Activated CD8-positive, alpha-beta memory T cell treated with anti-CD3 and anti-CD28 coated beads for 24 hours (primary cell): ENCODE measurements around the gene C17orf78.
"Not testable (repeated sequence)": the region's sequence is repeated elsewhere in the genome, so short reads cannot be mapped to it uniquely, and the experiment has no call there.

Source experiments
- DNase-seq: peaks from one replicate; pipeline ENCODE4 v3.0.0-alpha.2; 2020

The C17orf78 gene

DNA sequence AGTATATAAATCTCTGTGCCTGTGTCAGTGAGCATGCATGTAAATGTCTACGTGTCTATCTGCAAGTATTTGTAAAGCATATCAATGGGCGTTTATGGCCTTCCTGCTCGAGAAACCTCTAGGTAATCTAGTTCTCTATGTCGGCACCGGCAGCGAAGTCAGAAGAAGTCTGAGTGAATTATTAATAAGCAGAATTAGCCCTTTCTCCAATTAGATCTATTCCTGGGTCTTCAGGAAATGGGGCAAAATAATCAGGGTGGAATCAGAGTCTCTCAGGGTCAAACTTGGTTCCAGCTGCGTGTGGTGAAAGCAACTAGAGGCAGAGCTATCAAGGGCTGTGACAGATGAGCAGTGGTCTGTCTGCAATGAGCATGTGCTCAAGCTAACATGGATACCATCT lies at the start of gene C17orf78:
C17orf78 (plus strand) TSS at position 280 of the 400 bp plus-strand sequence; CDS start at position 388, 108 bp downstream.
- no peak for DNase-seq

DNA sequence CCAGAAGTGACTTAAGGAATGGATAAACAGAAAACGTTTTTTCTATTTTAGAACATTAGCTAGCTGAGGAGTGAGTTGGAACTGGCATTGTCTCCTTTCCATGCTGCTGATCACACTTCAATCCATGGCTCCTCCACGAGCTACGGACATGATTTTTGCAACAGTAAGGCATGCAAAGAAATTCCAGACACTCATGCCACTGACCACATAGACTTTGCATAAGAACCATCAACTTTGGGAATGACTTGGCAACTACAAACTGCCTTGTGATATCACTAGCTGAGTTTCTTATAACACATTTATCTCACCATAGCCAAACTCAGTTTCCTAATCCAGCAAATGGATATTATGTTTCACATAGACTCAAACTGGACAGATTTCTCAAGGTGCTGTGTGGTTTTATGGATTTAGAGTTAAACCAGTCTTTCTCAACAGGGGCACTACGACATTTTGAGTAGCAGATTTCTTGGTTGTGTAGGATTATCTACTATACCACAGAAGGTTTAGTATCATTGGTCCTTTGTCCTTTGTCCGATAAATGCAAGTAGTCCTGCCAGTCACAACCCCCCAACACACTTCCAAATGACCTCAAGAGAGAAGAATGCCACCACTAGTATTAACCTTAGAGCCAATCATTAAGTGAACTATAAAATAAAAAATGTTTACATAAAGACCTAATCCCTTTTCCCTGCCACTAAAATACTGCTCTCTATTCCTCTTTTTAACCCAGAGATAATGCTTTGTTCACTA lies 48.3 kb upstream of the C17orf78 start:
- DNase-seq = no peak

DNA sequence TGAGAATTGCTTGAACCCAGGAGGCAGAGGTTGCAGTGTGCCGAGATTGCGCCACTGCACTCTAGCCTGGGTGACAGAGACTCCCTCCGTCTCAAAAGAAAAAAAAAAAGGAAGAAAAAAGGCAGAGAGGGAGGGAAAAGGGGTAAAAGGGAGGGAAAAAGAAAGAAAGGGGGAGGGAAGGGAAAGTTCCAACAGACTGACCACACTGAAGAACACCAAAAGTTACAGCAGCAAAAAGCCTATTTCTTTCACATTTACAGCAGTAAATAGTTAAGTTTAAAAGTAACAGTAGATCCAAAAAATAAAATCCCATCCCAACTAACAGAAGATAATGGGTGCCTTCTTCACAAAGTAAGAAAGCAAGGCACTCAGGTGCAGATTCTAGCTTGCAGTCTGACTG lies 36.9 kb upstream of the C17orf78 start:
- no peak for DNase-seq

DNA sequence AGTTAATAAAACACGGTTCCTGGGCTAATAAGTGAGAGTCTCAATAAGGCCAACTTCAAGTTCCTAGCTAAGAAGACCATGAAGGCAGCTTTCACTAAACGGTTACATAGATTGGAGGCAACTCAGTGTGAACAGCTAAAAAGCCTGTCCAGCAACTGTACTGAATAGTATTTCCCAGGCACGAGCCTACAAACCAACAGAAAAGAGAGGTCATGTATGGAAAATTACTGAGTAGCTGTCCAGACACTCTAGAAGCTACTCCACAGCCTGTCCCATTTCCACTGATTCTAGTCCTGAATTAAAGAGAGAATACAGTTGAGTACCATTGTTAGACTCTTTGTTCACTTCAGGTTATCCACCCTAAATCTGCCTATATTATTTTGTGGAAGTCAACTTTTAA lies 36.5 kb upstream of the C17orf78 start:
- no peak for DNase-seq

DNA sequence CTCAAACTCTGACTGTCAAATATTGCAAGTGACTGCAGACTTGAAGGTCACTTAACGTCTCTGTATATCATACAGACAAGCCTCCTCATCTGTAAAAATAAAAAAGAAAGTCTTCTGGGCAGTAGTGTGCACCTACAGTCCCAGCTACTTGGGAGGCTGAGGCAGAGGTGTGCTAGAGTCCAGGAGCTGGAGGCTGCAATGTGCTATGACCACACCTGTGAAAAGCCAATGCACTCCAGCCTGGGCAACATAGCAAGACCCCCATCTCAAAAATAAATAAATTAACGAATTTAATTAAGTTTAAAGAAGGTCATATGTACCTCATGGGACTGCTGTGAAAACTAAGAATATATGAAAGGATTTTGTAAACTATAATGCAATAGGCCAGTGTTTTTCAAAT lies 35.0 kb upstream of the C17orf78 start:
- no peak for DNase-seq

DNA sequence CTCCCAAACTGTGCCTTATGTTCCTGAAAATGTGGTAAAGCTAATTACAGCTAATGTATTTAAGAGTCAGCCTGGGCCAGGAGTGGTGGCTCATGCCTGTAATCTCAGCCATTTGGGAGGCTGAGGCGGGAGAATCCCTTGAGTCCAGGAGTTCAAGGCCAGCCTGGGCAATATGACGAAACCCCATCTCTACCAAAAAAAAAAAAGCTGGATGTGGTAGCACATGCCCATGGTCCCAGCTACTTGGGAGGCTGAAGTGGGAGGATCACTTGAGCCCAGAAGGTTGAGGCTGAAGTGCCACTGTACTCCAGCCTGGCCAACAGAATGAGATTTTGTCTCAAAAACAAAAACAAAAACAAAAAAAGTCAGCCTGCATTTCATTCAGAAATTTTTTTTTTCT lies 33.2 kb upstream of the C17orf78 start:
- DNase-seq = no peak

DNA sequence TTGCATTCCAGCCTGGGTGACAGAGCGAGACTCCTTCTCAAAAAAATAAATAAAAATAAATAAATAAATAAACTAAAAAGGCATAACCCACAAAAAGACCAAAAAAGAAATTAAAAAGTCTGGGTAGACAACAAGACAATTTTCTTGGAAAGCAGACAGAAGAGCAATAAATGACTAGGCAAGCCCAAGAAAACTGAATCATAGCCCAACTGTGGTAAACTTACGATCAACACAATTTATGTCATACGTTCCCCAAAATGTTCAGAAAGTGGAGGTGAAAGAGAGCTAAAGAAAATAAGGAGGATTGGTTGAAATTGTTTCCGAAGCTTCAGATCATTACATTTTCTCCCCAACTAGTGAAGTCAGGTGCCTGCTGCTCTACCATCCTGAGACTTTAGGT lies 31.3 kb upstream of the C17orf78 start:
- DNase-seq = no peak

DNA sequence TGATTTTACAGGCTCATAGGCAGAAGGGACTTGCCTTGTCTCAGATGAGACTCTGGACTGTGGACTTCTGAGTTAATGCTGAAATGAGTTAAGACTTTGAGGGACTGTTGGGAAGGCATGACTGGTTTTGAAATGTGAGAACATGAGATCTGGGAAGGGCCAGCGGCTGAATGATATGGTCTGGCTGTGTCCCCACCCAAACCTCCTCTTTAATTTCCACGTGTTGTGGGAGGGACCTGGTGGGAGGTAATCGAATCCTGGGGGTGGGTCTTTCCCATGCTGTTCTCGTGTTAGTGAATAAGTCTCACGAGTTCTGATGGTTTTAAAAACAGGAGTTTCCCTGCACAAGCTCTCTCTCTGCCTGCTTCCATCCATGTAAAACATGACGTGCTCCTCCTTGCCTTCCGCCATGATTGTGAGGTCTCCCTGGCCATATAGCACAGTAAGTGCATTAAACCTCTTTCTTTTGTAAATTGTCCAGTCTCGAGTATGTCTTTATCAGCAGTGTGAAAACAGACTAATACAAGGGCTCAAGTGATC lies 28.9 kb upstream of the C17orf78 start:
- DNase-seq = not testable (repeated sequence)

DNA sequence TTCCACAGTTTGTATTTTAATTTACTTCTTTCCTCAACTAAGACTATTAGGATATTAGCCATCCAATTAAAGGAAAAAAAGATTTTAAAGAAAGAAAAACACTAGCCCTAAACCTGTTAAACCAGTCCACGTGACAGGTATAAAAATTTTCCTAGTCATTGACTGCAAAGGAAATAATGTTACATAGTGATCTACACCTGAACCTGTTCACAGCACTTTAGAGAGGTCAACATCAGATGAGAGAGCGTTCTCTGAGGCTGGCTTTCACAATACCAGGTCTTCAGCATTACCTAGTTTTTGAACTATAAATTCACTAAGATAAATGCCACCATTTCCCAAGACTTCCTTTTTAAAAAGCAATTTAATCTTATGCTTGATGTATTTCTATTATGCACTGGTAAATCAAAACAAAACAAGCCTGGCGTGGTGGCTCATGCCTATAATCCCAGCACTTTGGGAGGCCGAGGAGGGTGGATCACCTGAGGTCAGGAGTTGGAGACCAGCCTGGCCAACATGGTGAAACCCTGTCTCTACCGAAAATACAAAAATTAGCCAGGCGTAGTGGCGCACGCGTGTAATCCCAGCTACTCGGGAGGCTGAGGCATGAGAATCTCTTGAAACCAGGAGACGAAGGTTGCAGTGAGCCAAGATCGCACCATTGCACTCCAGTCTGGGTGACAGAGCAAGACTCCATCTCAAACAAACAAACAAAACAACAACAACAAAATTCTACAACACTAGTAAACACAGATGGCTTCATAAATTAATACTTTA lies 18.8 kb upstream of the C17orf78 start:
- DNase-seq = not testable (repeated sequence)

DNA sequence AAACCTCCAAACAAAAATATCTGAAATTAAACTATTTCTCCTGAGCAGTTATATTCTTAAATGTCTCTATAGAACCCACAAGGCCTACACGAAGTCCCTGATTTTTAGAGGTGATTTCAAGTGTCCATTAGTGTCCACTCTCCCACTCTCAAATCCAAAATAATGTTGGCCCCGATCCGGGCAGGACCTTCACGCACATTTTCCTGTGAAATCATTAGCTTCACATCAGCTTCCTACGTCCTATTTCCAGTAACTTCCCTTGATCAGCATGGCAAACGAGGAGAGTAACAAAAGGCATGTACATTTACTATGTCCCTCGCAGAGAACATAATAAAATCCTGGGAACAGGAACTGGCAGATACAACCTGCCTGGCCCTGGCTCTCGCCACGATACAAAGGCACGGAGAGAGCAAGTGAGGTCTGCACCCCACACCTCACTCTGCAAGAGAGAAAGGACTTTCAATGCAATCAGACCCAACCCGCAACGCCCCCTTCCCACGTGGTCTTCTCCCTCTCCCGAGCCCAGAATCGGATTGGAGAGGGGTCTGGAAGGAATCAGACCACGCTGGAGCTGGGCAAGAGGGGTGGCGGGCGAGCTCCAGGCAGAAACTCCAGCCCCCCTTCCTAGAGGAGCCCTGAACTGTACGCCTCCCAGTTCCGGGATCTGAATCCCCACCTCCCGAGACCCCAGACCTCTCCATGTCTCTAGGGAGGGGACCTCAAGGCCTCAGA lies 17.5 kb upstream of the C17orf78 start:
- DNase-seq = peak; percentile 76

DNA sequence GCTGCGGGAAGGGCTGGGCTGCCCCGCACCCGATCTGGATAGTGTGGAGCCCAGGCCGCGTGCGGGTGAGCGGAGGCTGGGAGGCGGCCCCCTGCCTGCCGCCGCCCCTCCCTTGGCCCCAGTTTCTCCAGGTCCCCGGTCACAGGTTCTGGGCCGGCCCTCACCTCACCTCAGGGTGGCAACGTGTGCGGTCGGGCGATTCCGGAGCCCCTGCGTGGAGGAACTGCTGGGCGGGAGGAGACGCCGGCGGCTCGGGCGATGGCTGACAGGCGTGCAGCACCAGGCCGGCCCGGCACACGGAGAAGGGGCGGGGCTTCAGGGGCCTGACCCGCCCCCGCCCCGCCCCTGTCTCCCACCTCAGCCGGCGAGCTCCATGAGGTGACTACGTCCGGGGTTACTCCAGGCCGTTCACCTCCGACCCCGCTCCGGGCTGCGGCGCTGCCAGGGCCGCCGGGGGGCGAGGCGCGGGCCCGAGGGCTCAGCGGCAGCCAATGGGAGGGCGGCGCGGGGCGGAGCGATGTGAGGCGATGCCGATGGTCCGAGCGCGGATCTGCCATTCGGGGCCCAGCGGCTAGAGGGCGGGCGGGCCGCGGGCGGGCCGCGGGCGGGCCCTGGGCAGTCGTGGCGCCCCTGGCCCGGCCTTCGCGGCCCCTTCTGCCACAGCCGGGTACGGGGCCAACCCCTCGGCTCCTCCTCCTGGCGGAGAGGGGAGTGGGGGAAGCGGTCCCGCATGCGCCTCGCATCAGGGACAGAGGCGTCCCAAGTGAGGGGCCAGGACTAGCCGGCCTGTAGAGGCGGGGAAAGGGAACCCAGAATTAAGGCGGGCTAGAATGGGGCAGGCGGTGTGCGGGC lies 16.7 kb upstream of the C17orf78 start:
- DNase-seq = peak; percentile 95

DNA sequence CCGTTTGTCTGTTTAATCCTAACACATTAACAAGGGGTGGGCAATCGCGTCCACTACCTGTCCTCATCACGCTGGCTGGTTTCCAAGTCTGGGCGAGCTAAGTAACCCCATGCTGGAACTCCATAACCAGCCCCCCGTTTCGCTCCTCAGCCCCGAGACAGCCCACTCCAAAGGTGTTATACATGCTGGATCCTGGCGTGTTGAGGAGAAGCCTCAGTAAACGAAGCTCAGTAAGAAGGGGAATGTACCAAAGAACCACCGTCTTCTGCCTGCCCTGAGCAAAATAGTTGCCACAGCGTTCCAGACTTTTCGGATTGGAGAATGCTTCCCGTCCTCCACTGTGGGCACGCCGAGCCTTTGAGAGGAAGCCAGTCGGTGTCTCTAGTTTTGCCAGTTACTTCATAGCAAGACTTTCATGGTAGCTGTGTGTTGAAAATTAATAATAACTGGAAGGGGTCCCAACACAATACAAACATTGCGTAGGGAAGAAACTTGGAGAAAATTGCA lies 16.1 kb upstream of the C17orf78 start:
- DNase-seq = no peak

DNA sequence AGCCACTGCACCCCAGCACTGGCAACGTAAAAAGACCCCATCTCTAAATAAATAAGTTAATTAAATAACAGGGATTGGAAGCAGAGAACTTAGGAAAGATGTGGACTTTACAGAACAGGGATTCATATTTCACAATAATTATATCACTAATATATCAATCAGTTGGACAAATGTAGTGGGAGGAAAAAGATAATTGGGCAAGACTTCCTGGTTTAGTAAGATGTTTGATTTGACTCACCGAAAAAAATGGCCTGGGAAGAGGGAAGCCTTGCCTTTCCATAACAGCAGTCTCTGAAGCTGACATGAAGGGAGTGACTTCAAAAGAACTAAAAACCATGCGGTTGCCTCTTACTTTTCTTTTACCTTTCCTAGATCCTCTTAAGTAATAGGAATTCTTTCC lies 15.2 kb upstream of the C17orf78 start:
- DNase-seq = no peak

DNA sequence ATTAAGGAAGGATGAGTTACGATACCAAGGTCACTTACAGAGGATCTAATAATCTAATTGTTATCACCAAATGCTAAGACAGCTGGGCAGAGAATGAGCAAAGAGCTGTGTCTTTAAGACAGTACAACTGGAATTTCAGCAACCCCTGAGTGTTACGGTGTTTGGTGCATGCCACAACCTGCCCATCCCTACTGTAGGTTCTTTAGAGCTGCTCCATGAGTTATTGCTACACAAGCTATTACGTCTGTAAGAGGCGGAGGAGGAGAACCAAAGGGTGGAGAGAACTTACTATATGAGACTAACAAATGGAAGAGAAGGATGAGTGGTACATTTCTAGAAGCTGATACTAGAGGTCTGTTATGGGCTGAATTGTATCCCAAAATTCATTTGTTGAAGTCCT lies 14.2 kb upstream of the C17orf78 start:
- DNase-seq = no peak

DNA sequence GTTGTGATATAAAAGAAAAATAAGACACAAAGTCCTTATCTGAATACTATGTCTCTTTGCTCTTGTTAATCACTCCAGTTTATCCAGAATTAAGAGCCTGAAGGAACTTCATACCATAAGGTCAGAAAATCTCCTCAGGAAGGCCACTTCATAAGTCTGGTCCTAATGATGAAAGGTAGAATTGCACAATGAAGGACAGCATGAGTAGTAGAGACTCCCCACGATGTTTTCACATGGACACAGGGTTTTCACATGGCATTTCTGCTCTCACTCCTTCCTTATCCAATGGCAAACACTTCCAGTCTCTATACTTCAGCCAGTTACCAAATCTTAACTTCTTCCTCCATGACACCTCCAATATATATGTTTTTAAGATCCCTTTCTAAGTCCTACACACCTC lies 10.2 kb upstream of the C17orf78 start:
- DNase-seq = no peak

DNA sequence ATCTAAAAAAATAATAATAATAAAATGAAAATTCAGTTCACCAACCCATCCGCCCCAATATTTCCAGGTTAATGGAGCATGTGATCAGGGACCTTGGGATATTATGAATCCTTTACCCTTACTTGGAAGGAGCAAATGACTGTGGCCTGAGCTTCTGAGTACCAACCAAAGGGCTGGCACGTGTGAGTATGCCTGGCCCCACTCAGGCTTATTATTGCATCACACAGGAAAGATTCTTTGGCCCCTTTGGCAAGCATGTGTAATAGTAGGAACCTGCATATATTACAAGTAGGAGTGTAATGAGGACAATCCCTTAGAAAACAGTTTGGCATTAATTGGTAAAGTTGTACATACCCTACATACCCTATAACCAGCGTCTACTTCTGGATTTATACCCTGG lies 7.2 kb upstream of the C17orf78 start:
- DNase-seq = no peak

DNA sequence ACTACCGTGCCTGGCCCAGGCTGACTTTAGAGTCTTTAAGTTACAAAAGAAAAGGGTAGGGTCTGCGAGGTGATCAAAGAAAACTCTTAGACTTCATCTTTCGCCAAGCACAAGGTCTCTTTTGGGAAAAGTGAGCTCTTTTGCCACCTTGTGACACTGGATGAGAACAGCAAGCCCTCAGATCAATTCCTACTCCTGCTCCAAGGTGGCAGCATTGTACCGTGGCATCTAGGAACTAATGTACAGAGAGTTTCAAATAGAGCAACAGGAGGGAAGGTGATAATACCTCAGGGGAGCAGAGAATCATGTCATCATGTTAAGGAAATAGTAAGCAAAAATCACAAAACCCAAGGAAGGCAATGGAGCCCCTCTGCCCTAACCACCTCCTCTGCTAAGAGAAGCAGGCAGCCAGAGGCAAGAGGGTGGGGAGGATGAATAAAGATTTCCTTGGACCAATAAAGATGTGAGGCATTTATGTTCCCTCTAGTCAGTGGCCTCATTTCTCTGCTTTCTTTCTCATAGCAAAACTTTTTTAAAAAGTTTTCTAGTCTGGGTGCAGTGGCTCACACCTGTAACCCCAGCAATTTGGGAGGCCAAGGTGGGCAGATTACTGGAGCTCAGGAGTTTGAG lies 2.1 kb upstream of the C17orf78 start:
- DNase-seq = peak; percentile 77

DNA sequence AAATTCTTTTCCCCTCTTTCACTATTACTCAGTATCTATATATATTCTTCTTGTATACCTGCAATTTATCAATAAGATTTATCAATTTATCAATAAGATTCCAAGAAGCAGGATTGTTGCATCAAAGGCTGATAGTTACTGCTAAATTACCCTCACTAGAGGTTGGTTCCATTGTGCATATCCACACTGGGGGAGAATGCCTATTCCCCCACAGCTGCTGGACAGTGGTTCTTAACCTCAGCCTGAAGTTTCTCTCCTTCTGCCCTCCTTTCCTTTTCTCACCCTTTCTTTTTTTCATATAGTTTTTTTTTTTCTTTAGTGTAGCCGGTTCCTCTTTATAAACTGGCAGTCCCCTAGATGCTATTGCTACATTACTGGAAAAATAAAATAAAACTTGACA lies 6.3 kb downstream of the C17orf78 start:
- no peak for DNase-seq

DNA sequence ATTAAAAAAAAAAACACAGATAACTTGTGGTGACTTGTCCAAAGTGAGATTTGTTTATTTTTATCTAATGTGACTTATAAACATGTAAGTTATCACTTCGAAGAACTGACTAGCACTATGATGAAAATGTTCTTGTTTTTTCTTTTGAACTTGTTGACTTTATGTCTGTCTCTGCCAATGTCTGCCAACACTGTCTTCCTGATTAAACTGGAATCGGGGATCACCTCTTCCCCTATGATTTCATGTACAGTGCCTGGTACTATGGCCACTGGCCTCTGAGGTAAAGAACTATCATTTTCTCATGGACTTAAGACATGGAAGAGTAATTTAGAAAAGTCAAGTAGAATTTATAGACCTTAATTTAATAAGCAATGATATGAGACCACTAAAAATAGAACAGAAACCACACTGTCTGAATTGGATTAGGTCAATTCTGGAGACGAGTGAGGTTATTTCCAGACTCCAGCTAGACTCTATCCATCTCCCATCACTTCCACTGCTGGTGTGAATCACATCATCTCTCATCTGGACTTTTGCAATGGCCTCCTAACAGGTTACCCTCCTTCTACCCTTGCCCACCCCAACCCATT lies 8.9 kb downstream of the C17orf78 start:
- no peak for DNase-seq

DNA sequence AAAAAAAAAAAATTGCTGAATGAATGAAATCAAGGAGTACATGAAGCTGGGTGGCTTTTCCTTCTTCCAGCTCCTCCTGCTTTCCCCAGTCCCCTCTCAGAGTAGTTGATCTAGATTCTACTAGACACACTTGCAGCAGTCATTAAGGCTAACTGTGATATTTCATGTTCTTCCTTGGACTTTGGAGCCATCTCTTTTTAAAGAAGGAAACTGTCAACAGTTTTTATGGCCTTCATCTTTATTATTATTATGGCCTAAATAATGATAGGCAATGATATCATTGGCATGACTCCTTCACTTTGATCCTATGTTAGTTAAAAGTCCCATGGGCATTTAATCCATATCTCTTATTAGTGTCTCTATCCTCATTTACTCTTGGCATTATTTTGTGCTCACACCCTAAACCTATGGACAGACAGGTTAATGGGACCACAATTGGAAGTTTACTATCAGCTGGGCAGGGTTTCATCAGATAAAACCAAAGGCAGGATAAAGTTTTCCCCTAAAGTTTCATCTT lies 9.7 kb downstream of the C17orf78 start:
- DNase-seq = no peak

DNA sequence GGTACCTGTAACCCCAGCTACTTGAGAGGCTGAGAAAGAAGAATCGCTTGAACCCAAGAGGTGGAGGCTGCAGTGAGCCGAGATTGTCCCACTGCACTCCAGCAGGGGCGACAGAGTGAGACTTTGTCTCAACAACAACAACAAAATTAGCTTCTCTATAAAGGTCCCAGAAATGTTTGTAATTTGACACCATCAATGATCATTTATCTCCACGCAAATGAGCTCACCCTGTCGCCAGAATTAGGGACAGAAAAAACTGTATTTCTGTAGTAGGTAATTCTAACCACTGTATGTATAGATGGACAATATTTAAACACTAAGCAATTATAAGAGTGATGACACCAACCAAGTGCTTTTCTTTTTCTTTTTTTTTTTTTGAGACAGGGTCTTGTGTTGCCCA lies 10.7 kb downstream of the C17orf78 start:
- no peak for DNase-seq
